NCI-H1048 (cell line): ENCODE data around the gene C2orf72.
"Not testable (repeated sequence)": the region's sequence is repeated elsewhere in the genome, so short reads cannot be mapped to it uniquely, and the experiment has no call there.

Source experiments
- DNase-seq: peaks from one replicate; lab custom pipeline; 2025; lab: John Stamatoyannopoulos, UW

Gene C2orf72

GRCh38 chr2:231015478-231015877 lies 21.8 kb upstream of the C2orf72 start:
- DNase-seq: no peak

GRCh38 chr2:231015926-231016325 lies 21.4 kb upstream of the C2orf72 start:
- no peak for DNase-seq

- no peak for DNase-seq
Measured at GRCh38 chr2:231016566-231017230, 20.6 kb upstream of the C2orf72 start.

GRCh38 chr2:231017231-231017598 lies 20.1 kb upstream of the C2orf72 start:
- no peak for DNase-seq

GRCh38 chr2:231018184-231018583 lies 19.1 kb upstream of the C2orf72 start:
- DNase-seq: no peak

- not testable (repeated sequence) for DNase-seq
Measured at GRCh38 chr2:231025059-231025458, 12.3 kb upstream of the C2orf72 start.

- no peak for DNase-seq
Measured at GRCh38 chr2:231028889-231029288, 8.4 kb upstream of the C2orf72 start.

GRCh38 chr2:231029563-231029962 lies 7.8 kb upstream of the C2orf72 start:
- no peak for DNase-seq

- no peak for DNase-seq
Measured at GRCh38 chr2:231030725-231031124, 6.6 kb upstream of the C2orf72 start.

- no peak for DNase-seq
Measured at GRCh38 chr2:231032575-231033140, 4.7 kb upstream of the C2orf72 start.

GRCh38 chr2:231033147-231034132 lies 3.9 kb upstream of the C2orf72 start:
- DNase-seq: no peak

- DNase-seq: no peak
Measured at GRCh38 chr2:231034291-231034882, 2.9 kb upstream of the C2orf72 start.

GRCh38 chr2:231036131-231036530 lies 1.2 kb upstream of the C2orf72 start:
- DNase-seq: no peak

GRCh38 chr2:231036578-231037106 lies 681 bp upstream of the C2orf72 start:
- DNase-seq: no peak

GRCh38 chr2:231037731-231038482 lies 584 bp downstream of the C2orf72 start:
- no peak for DNase-seq

- DNase-seq: no peak
Measured at GRCh38 chr2:231038483-231039293, 1.4 kb downstream of the C2orf72 start.

- no peak for DNase-seq
Measured at GRCh38 chr2:231039294-231039664, 2.0 kb downstream of the C2orf72 start.

- DNase-seq: no peak
Measured at GRCh38 chr2:231039821-231040364, 2.6 kb downstream of the C2orf72 start.

GRCh38 chr2:231041061-231041689 lies 3.9 kb downstream of the C2orf72 start:
- no peak for DNase-seq

- no peak for DNase-seq
Measured at GRCh38 chr2:231043796-231044195, 6.5 kb downstream of the C2orf72 start.
